IMR-90 (cell line): Measurements from ENCODE around the gene WLS. TPM values are rescaled to one million over a fixed set of nuclear protein-coding genes. Genes with fewer than 3 reads are reported as not detected.

Source experiments
- ATAC-seq: fragments of 200-7000 bp; cut with Tn5 transposase; 2 replicates; pipeline ENCODE4 v1.9.1; 2020; ENCODE audit warnings: low read depth, mild to moderate bottlenecking, moderate library complexity
- BruUV-seq: library from RNA; stranded (reverse); fragments of 400-500 nt; replicated peaks from 2 replicates; lab custom pipeline; 2021; lab: Mats Ljungman, UMichigan
- CTCF ChIA-PET: fragments of 300-600 bp; formaldehyde crosslinking; extraction: SDS; loops from one replicate; lab custom pipeline; 2021; ENCODE audit warnings: antibody characterized with exemption; lab: Yijun Ruan, JAX
- POLR2A ChIA-PET: fragments of 300-600 bp; sonication (Branson Sonifier 250); formaldehyde crosslinking; loops from one replicate; lab custom pipeline; 2022; ENCODE audit warnings: antibody characterized with exemption; ENCODE audit not compliant: unreplicated experiment; lab: Charles Lee
- DNase-seq: peaks from one replicate; pipeline ENCODE4 v3.0.0; 2013
- H2AFZ ChIP-seq: replicated peaks from 2 replicates; pipeline ENCODE3; 2013; ENCODE audit warnings: low read length, mild to moderate bottlenecking; ENCODE audit not compliant: poor library complexity
- H2AK5ac ChIP-seq: 2 replicates; pipeline ENCODE4 v1.6.1; 2013; ENCODE audit warnings: low read depth, low read length, inconsistent platforms
- H2AK9ac ChIP-seq: replicated peaks from 2 replicates; pipeline ENCODE3; 2013; ENCODE audit warnings: mild to moderate bottlenecking, low read depth, low read length, moderate library complexity; ENCODE audit not compliant: poor library complexity
- H2BK120ac ChIP-seq: 2 replicates; pipeline ENCODE4 v1.6.1; 2013; ENCODE audit warnings: low read depth, low read length, inconsistent platforms
- H2BK15ac ChIP-seq: 3 replicates; pipeline ENCODE4 v1.6.1; 2013; ENCODE audit warnings: low read depth, low read length, inconsistent platforms
- H2BK20ac ChIP-seq: 2 replicates; pipeline ENCODE4 v1.6.1; 2013; ENCODE audit warnings: low read depth, mild to moderate bottlenecking, inconsistent platforms, low read length, moderate library complexity
- H2BK5ac ChIP-seq: 2 replicates; pipeline ENCODE4 v1.6.1; 2013; ENCODE audit warnings: mild to moderate bottlenecking, low read depth, low read length, inconsistent platforms; ENCODE audit not compliant: poor library complexity, severe bottlenecking
- H3K14ac ChIP-seq: replicated peaks from 2 replicates; pipeline ENCODE4 v1.6.1; 2013; ENCODE audit warnings: low read depth, low read length, inconsistent platforms
- H3K18ac ChIP-seq: 2 replicates; pipeline ENCODE4 v1.6.1; 2013; ENCODE audit warnings: low read depth, low read length, control low read depth
- H3K23ac ChIP-seq: 2 replicates; pipeline ENCODE4 v1.6.1; 2013; ENCODE audit warnings: low read depth, low read length, inconsistent platforms
- H3K27ac ChIP-seq: 2 replicates; pipeline ENCODE4 v1.5.1; 2013; ENCODE audit warnings: mild to moderate bottlenecking, control low read depth, low read length; ENCODE audit not compliant: insufficient read depth
- H3K27me3 ChIP-seq: 2 replicates; pipeline ENCODE4 v1.6.1; 2013; ENCODE audit warnings: low read length; ENCODE audit not compliant: control insufficient read depth, insufficient read depth
- H3K36me3 ChIP-seq: 2 replicates; pipeline ENCODE4 v1.6.1; 2013; ENCODE audit warnings: low read length, mixed read lengths; ENCODE audit not compliant: control insufficient read depth, insufficient read depth
- H3K4ac ChIP-seq: 2 replicates; pipeline ENCODE4 v1.6.1; 2013; ENCODE audit warnings: low read depth, low read length, inconsistent platforms
- H3K4me1 ChIP-seq: 2 replicates; pipeline ENCODE4 v1.6.1; 2013; ENCODE audit warnings: low read length, mixed read lengths; ENCODE audit not compliant: control insufficient read depth, insufficient read depth
- H3K4me2 ChIP-seq: 2 replicates; pipeline ENCODE4 v1.6.1; 2013; ENCODE audit warnings: low read depth, mild to moderate bottlenecking, control low read depth, low read length, moderate library complexity
- H3K4me3 ChIP-seq: 2 replicates; pipeline ENCODE4 v1.5.1; 2013; ENCODE audit warnings: low read depth, mild to moderate bottlenecking, control low read depth, low read length, moderate library complexity; ENCODE audit not compliant: insufficient read depth
- H3K56ac ChIP-seq: 2 replicates; pipeline ENCODE4 v1.6.1; 2013; ENCODE audit warnings: low read length, inconsistent platforms; ENCODE audit not compliant: insufficient read depth; ENCODE audit errors: extremely low read depth
- H3K79me1 ChIP-seq, 2 experiments: 2 replicates each; pipeline ENCODE4 v1.6.1; 2013; ENCODE audit warnings: low read length in 2 of 2, inconsistent platforms in 1 of 2, low read depth in 1 of 2
- H3K9ac ChIP-seq: 2 replicates; pipeline ENCODE4 v1.6.1; 2013; ENCODE audit warnings: low read depth, low read length, control low read depth
- H3K9me1 ChIP-seq: 2 replicates; pipeline ENCODE4 v1.6.1; 2013; ENCODE audit warnings: low read length, inconsistent platforms; ENCODE audit not compliant: insufficient read depth
- H3K9me3 ChIP-seq: 2 replicates; pipeline ENCODE4 v1.6.1; 2013; ENCODE audit warnings: low read length; ENCODE audit not compliant: control insufficient read depth, insufficient read depth
- H4K20me1 ChIP-seq: 2 replicates; pipeline ENCODE4 v1.6.1; 2013; ENCODE audit warnings: low read length, inconsistent platforms; ENCODE audit not compliant: insufficient read depth
- H4K5ac ChIP-seq: 2 replicates; pipeline ENCODE4 v1.6.1; 2013; ENCODE audit warnings: mild to moderate bottlenecking, low read depth, low read length, control low read depth
- H4K8ac ChIP-seq, 2 experiments: 2 replicates each; pipeline ENCODE4 v1.6.1; 2013; ENCODE audit warnings: low read depth in 2 of 2, low read length in 2 of 2, control low read depth in 1 of 2, inconsistent platforms in 1 of 2
- H4K91ac ChIP-seq: 2 replicates; pipeline ENCODE4 v1.6.1; 2013; ENCODE audit warnings: low read depth, low read length, inconsistent platforms; ENCODE audit not compliant: insufficient read depth
- CEBPB ChIP-seq: IDR thresholded peaks from 2 replicates; pipeline ENCODE4 v1.6.1; 2012; ENCODE audit warnings: low read depth, low read length, improper control_type of control experiment
- CHD1 ChIP-seq: IDR thresholded peaks from 2 replicates; pipeline ENCODE4 v1.6.1; 2012; ENCODE audit warnings: low read depth, low read length, improper control_type of control experiment
- ELK1 ChIP-seq: fragments of 150-350 bp; IDR thresholded peaks from 2 replicates; pipeline ENCODE4 v1.6.1; 2016; ENCODE audit warnings: low read depth, mild to moderate bottlenecking, low read length, moderate library complexity, borderline replicate concordance
- FOS ChIP-seq: fragments of 150-350 bp; IDR thresholded peaks from 2 replicates; pipeline ENCODE4 v1.6.1; 2016; ENCODE audit warnings: low read depth, low read length
- MAFK ChIP-seq: IDR thresholded peaks from 2 replicates; pipeline ENCODE4 v1.6.1; 2012; ENCODE audit warnings: low read depth, low read length, improper control_type of control experiment
- MAZ ChIP-seq: IDR thresholded peaks from 2 replicates; pipeline ENCODE4 v1.6.1; 2012; ENCODE audit warnings: low read depth, mild to moderate bottlenecking, low read length, improper control_type of control experiment, moderate library complexity, borderline replicate concordance
- MXI1 ChIP-seq: IDR thresholded peaks from 2 replicates; pipeline ENCODE4 v1.6.1; 2012; ENCODE audit warnings: low read depth, mild to moderate bottlenecking, low read length, moderate library complexity, borderline replicate concordance
- NFE2L2 ChIP-seq: fragments of 150-350 bp; IDR thresholded peaks from 2 replicates; pipeline ENCODE4 v1.6.1; 2016; ENCODE audit warnings: low read depth, mild to moderate bottlenecking, low read length
- POLR2A ChIP-seq: IDR thresholded peaks from 2 replicates; pipeline ENCODE4 v1.6.1; 2012; ENCODE audit warnings: mild to moderate bottlenecking, low read depth, low read length
- RCOR1 ChIP-seq: IDR thresholded peaks from 2 replicates; pipeline ENCODE4 v1.6.1; 2012; ENCODE audit warnings: mild to moderate bottlenecking, low read length, improper control_type of control experiment; ENCODE audit not compliant: insufficient replicate concordance
- RFX5 ChIP-seq: IDR thresholded peaks from 2 replicates; pipeline ENCODE4 v1.8.0; 2012; ENCODE audit warnings: low read depth, mild to moderate bottlenecking, low read length, moderate library complexity
- SMC3 ChIP-seq: fragments of 150-350 bp; IDR thresholded peaks from 2 replicates; pipeline ENCODE4 v1.6.1; 2016; ENCODE audit warnings: low read depth, mild to moderate bottlenecking, antibody characterized with exemption, low read length, moderate library complexity
- WGBS, 2 experiments: methylation state at CpG; one replicate each; pipeline versions ENCODE4 v1.1.5 to v1.1.7; 2013; ENCODE audit warnings: missing lambda C conversion rate in 2 of 2; ENCODE audit not compliant: insufficient read length in 1 of 2; ENCODE audit errors: extremely low coverage in 2 of 2; 5-methylcytosine and 5-hydroxymethylcytosine counted together
- dilution Hi-C: fragments of 300-500 bp; cut with HindIII; formaldehyde crosslinking; loops from one replicate; pipeline ENCODE4 v1.14.3; 2018; ENCODE audit warnings: low sequenced_read_pairs; ENCODE audit not compliant: unreplicated experiment
- in situ Hi-C: fragments of 300-500 bp; cut with MboI; formaldehyde crosslinking; loops from 3 replicates; pipeline ENCODE4 v1.14.3; 2019; ENCODE audit warnings: low sequenced_read_pairs, inconsistent platforms, mixed read lengths
- intact Hi-C: fragments of 100-400 bp; cut with micrococcal nuclease; formaldehyde crosslinking; loops from 2 replicates; pipeline ENCODE4 v1.10.0; 2022
- polyA plus RNA-seq, 3 experiments: library from polyadenylated mRNA; depleted of rRNA; stranded (reverse); fragments of >200 nt; gene quantifications; 2 replicates each; pipeline ENCODE4 v1.2.3, GENCODE V29; 2012; ENCODE audit warnings: low replicate concordance in 1 of 3
- total RNA-seq: library from RNA; depleted of rRNA; stranded (reverse); fragments of >200 nt; gene quantifications from 2 replicates; pipeline ENCODE4 v1.2.3, GENCODE V29; 2012
- TF ChIP-seq, protein P1 (sequence below): conservative IDR thresholded peaks from 2 replicates; pipeline ENCODE4 v1.5.1; 2012; ENCODE audit warnings: mild to moderate bottlenecking, low read depth, low read length, improper control_type of control experiment
- TF ChIP-seq, protein P2 (sequence below): fragments of 150-350 bp; IDR thresholded peaks from 2 replicates; pipeline ENCODE4 v1.6.1; 2017; ENCODE audit warnings: mild to moderate bottlenecking, antibody characterized with exemption, low read length, low read depth

WLS gene
- total and polyA plus RNA-seq, 2 of the 4 experiments (the other 2 are of a cell fraction): 152 to 157 TPM

DNA sequence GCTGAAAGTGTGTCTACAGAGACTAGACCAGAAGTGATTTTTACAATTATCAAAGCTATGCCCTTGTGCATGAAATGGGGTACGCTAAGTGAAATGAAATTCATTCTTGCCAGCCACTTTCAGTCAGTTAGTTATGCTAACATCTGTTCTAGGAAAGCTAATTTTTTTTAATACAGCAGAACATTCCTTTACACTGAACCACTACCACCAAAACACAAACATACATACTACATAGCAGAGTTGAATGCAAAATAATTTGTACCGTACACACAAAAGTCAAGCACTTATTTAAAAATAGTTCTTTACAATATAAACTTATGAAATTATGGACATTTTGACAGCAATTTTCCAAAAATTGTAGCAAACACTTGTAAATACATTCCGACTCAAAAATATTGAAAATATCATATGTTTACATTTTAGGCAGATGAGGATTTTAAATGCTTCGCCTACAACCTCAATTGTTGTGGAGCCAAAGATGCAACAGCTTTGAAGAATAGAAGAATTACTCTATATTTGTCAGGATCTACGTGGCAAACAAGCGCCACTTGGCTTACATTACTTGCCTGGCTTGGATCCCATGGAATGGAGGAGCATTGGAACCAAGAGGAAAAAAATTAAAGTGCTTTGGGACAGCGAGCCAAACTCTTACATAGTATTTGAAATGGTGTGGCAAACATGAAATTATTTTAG lies 30.6 kb downstream of the WLS start:
- Histone ChIP-seq H3K14ac (0 out of 2 replicates have a peak overlapping the region, but pooled peaks have one; percentile 5), H4K20me1 (peaks cover 31% of the 10 kb centered on the region; the same call in 1 of the 2 replicates), H3K27ac (peak overlapping the region; percentile 42; the same call in 1 of the 2 replicates), H2AFZ (no peak overlapping the region), H3K56ac (peak overlapping the region; percentile 25; the same call in 1 of the 2 replicates), H3K23ac (peak overlapping the region; percentile 33; the same call in 1 of the 2 replicates), H3K4me2 (peak overlapping the region; percentile 63), H3K4me1 (peaks cover 20% of the 10 kb centered on the region), H3K4me3 (no peak overlapping the region), H2BK5ac (peak overlapping the region; percentile 30), H2AK5ac (peak overlapping the region; percentile 63; the same call in 1 of the 2 replicates), H3K36me3 (peaks cover 1% of the 10 kb centered on the region; the same call in 1 of the 2 replicates), H3K9me1 (peaks cover 21% of the 10 kb centered on the region), H3K18ac (peak overlapping the region; percentile 63; the same call in 1 of the 2 replicates), H3K79me1 (peaks cover 26 to 69% of the 10 kb centered on the region in 2 experiments), H3K4ac (peak overlapping the region; percentile 33; the same call in 1 of the 2 replicates), H3K27me3 (no peaks in the 10 kb centered on the region), H4K5ac (peak overlapping the region; percentile 51; the same call in 1 of the 2 replicates), H2BK120ac (peak overlapping the region; percentile 11; the same call in 1 of the 2 replicates), H4K8ac (no peak overlapping the region; a peak in 1 of 4 replicates), H3K9me3 (no peaks in the 10 kb centered on the region), H3K9ac (no peak overlapping the region), H4K91ac (peak overlapping the region; percentile 0; the same call in 1 of the 2 replicates), H2AK9ac (no peak overlapping the region), H2BK15ac (no peak overlapping the region), H2BK20ac (no peak overlapping the region)
- WGBS, 2 experiments: no CpG with 5 or more reads among the region's 7 CpGs
- dilution Hi-C loops (no loop called here), in situ Hi-C loops (no loop called here), intact Hi-C loops (no loop called here)
- TF ChIP-seq RCOR1 (no peak), ELK1 (no peak), CEBPB (no peak), RFX5 (no peak), NFE2L2 (no peak), FOS (no peak), MXI1 (no peak), MAFK (no peak), CHD1 (no peak), SMC3 (no peak), MAZ (no peak), POLR2A (no peak)
- TF ChIP-seq, protein P1, sequence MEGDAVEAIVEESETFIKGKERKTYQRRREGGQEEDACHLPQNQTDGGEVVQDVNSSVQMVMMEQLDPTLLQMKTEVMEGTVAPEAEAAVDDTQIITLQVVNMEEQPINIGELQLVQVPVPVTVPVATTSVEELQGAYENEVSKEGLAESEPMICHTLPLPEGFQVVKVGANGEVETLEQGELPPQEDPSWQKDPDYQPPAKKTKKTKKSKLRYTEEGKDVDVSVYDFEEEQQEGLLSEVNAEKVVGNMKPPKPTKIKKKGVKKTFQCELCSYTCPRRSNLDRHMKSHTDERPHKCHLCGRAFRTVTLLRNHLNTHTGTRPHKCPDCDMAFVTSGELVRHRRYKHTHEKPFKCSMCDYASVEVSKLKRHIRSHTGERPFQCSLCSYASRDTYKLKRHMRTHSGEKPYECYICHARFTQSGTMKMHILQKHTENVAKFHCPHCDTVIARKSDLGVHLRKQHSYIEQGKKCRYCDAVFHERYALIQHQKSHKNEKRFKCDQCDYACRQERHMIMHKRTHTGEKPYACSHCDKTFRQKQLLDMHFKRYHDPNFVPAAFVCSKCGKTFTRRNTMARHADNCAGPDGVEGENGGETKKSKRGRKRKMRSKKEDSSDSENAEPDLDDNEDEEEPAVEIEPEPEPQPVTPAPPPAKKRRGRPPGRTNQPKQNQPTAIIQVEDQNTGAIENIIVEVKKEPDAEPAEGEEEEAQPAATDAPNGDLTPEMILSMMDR: no peak
- TF ChIP-seq, protein P2, sequence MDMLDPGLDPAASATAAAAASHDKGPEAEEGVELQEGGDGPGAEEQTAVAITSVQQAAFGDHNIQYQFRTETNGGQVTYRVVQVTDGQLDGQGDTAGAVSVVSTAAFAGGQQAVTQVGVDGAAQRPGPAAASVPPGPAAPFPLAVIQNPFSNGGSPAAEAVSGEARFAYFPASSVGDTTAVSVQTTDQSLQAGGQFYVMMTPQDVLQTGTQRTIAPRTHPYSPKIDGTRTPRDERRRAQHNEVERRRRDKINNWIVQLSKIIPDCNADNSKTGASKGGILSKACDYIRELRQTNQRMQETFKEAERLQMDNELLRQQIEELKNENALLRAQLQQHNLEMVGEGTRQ: no peak
- POLR2A ChIA-PET: no interaction called here
- CTCF ChIA-PET: interaction anchor here (0.8 to 1.5 kb wide), 3 partner anchors 13 to 35 kb away, joined by 3 read pairs; no protein-coding TSS in a partner anchor
- ATAC-seq: peak; percentile 79
- no TSS peak for BruUV-seq
- DNase-seq: peak; percentile 63
